ENCODE results near the gene SPSB1. TPM values are rescaled to one million over a fixed set of nuclear protein-coding genes. Genes with fewer than 3 reads are reported as not detected.
A peak's percentile ranks its signal among the peaks of the same experiment; 100 is the strongest.

Gene SPSB1
- total and polyA plus RNA-seq, 2 experiments from 2014 or later = 2.4 to 6.8 TPM

GRCh38 chr1:9340172-9340854 is 47.6 kb downstream of the SPSB1 start:
- no peak overlapping the region for H2AFZ ChIP-seq
- H3K9me2 ChIP-seq (ENCODE audit: insufficient read depth) = no peaks in the 10 kb centered on the region
- peak overlapping the region; percentile 38; the same call in 1 of the 2 replicates for H3K27ac Mint-ChIP-seq
- no peaks in the 10 kb centered on the region for H3K36me3 ChIP-seq (ENCODE audit: insufficient read depth)
- TF ChIP-seq REST (IDR thresholded peaks at IDR 0.05; ENCODE audit: unreplicated experiment) (no peak), EZH2 (IDR thresholded peaks at IDR 0.05; ENCODE audit: low read depth, unreplicated experiment) (no peak), CTCF (conservative IDR thresholded peaks at IDR 0.05; ENCODE audit: low read depth in 2 of 2) (no peak), CREB1 (CRISPR knock-in tag; IDR thresholded peaks at IDR 0.05; ENCODE audit: low read depth) (no peak), ZNF331 (CRISPR knock-in tag; IDR thresholded peaks at IDR 0.05; ENCODE audit: low read depth) (no peak), POLR2AphosphoS5 (IDR thresholded peaks at IDR 0.05; ENCODE audit: low read depth) (no peak), EZH2phosphoT487 (IDR thresholded peaks at IDR 0.05; ENCODE audit: unreplicated experiment) (no peak), NANOG (IDR thresholded peaks at IDR 0.05; ENCODE audit: borderline replicate concordance) (no peak)
- TF ChIP-seq, protein P1, sequence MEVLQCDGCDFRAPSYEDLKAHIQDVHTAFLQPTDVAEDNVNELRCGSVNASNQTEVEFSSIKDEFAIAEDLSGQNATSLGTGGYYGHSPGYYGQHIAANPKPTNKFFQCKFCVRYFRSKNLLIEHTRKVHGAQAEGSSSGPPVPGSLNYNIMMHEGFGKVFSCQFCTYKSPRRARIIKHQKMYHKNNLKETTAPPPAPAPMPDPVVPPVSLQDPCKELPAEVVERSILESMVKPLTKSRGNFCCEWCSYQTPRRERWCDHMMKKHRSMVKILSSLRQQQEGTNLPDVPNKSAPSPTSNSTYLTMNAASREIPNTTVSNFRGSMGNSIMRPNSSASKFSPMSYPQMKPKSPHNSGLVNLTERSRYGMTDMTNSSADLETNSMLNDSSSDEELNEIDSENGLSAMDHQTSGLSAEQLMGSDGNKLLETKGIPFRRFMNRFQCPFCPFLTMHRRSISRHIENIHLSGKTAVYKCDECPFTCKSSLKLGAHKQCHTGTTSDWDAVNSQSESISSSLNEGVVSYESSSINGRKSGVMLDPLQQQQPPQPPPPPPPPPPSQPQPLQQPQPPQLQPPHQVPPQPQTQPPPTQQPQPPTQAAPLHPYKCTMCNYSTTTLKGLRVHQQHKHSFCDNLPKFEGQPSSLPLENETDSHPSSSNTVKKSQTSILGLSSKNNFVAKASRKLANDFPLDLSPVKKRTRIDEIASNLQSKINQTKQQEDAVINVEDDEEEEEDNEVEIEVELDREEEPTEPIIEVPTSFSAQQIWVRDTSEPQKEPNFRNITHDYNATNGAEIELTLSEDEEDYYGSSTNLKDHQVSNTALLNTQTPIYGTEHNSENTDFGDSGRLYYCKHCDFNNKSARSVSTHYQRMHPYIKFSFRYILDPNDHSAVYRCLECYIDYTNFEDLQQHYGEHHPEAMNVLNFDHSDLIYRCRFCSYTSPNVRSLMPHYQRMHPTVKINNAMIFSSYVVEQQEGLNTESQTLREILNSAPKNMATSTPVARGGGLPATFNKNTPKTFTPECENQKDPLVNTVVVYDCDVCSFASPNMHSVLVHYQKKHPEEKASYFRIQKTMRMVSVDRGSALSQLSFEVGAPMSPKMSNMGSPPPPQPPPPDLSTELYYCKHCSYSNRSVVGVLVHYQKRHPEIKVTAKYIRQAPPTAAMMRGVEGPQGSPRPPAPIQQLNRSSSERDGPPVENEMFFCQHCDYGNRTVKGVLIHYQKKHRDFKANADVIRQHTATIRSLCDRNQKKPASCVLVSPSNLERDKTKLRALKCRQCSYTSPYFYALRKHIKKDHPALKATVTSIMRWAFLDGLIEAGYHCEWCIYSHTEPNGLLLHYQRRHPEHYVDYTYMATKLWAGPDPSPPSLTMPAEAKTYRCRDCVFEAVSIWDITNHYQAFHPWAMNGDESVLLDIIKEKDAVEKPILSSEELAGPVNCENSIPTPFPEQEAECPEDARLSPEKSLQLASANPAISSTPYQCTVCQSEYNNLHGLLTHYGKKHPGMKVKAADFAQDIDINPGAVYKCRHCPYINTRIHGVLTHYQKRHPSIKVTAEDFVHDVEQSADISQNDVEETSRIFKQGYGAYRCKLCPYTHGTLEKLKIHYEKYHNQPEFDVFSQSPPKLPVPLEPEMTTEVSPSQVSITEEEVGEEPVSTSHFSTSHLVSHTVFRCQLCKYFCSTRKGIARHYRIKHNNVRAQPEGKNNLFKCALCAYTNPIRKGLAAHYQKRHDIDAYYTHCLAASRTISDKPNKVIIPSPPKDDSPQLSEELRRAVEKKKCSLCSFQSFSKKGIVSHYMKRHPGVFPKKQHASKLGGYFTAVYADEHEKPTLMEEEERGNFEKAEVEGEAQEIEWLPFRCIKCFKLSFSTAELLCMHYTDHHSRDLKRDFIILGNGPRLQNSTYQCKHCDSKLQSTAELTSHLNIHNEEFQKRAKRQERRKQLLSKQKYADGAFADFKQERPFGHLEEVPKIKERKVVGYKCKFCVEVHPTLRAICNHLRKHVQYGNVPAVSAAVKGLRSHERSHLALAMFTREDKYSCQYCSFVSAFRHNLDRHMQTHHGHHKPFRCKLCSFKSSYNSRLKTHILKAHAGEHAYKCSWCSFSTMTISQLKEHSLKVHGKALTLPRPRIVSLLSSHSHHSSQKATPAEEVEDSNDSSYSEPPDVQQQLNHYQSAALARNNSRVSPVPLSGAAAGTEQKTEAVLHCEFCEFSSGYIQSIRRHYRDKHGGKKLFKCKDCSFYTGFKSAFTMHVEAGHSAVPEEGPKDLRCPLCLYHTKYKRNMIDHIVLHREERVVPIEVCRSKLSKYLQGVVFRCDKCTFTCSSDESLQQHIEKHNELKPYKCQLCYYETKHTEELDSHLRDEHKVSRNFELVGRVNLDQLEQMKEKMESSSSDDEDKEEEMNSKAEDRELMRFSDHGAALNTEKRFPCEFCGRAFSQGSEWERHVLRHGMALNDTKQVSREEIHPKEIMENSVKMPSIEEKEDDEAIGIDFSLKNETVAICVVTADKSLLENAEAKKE (CRISPR knock-in tag; IDR thresholded peaks at IDR 0.05) = no peak
- peaks cover 9% of the 10 kb centered on the region for H3K27me3 Mint-ChIP-seq (ENCODE audit: insufficient read depth, low read depth, poor library complexity)
- H3K4me3 Mint-ChIP-seq = no peak overlapping the region
- H4K20me1 ChIP-seq (replicated peaks; ENCODE audit: insufficient read depth) = no peaks in the 10 kb centered on the region
- no peak for DNase-seq (ENCODE audit: low spot score)
- no peaks in the 10 kb centered on the region for H3K79me2 ChIP-seq (replicated peaks; ENCODE audit: insufficient read depth)
- no peaks in the 10 kb centered on the region for H3F3A ChIP-seq (replicated peaks; ENCODE audit: low read depth)
- no peaks in the 10 kb centered on the region for H3K27me3 ChIP-seq (ENCODE audit: insufficient read depth)
- no peak for ATAC-seq
- no peak overlapping the region for H3K4me2 ChIP-seq
- no peaks in the 10 kb centered on the region for H3K4me1 ChIP-seq (ENCODE audit: insufficient read depth)
- peaks cover 9% of the 10 kb centered on the region; the same call in 1 of the 3 replicates for H3K9me3 Mint-ChIP-seq
- H3K27ac ChIP-seq (ENCODE audit: low read depth) = no peak overlapping the region
- peaks cover 7% of the 10 kb centered on the region for H3K4me1 Mint-ChIP-seq
- H3K4me3 ChIP-seq = no peak overlapping the region
- H3K36me3 Mint-ChIP-seq (ENCODE audit: low read depth) = no peaks in the 10 kb centered on the region

Measured in GM23338 (cell line).